ENCODE results near the gene PEPD. TPM values are rescaled to one million over a fixed set of nuclear protein-coding genes. Genes with fewer than 3 reads are reported as not detected.

The PEPD gene
- total RNA-seq, 1 experiment from 2014 or later: 18.3 TPM

DNA sequence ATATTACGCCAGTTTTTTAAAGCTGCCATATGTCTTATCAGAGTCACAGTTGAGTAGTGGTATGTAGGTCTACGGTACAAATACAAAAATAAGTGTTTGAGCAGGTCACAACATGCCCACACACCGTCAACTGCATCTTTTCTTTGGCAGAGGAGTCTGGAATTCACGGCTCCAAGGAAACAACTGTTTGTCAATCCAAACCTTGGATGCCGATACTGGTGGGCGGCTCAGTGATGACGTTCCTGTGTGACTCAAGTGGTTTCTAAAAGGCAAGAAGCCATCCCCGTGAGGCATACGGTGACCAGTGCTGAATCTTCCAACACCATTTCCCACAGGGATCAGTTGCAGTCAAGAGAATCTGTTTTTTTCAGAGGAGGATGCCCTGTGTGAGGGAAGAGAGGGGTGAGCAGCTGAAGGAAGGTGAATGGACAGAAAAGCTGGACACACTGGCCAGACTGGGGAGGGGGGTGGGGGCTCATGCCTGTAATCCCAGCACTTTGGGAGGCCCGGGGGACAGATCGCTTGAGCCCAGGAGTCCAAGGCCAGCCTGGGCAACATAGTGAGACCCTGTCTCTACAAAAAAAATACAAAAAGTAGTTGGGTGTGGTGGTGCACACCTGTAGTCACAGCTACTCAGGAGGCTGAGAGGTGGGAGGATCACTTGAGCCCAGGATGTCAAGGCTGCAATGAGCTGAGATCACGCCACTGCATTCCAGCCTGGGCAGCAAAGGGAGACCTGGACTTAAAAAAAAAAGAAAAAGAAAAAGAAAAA, 170.9 kb downstream of the PEPD start:
- BruUV-seq (replicated peaks): TSS peak; percentile 74
- peak overlapping the region; percentile 84 for H3K27ac Mint-ChIP-seq (ENCODE audit: low read depth, unreplicated experiment)
- peaks cover 6% of the 10 kb centered on the region for H3K36me3 Mint-ChIP-seq (ENCODE audit: insufficient read depth, unreplicated experiment)
- TF ChIP-seq, protein P1, sequence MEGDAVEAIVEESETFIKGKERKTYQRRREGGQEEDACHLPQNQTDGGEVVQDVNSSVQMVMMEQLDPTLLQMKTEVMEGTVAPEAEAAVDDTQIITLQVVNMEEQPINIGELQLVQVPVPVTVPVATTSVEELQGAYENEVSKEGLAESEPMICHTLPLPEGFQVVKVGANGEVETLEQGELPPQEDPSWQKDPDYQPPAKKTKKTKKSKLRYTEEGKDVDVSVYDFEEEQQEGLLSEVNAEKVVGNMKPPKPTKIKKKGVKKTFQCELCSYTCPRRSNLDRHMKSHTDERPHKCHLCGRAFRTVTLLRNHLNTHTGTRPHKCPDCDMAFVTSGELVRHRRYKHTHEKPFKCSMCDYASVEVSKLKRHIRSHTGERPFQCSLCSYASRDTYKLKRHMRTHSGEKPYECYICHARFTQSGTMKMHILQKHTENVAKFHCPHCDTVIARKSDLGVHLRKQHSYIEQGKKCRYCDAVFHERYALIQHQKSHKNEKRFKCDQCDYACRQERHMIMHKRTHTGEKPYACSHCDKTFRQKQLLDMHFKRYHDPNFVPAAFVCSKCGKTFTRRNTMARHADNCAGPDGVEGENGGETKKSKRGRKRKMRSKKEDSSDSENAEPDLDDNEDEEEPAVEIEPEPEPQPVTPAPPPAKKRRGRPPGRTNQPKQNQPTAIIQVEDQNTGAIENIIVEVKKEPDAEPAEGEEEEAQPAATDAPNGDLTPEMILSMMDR (IDR thresholded peaks at IDR 0.05; ENCODE audit: unreplicated experiment): no peak
- H3K27me3 Mint-ChIP-seq (ENCODE audit: insufficient read depth, unreplicated experiment): no peaks in the 10 kb centered on the region
- H3K4me1 Mint-ChIP-seq (ENCODE audit: insufficient read depth, unreplicated experiment): peaks cover 18% of the 10 kb centered on the region
- DNase-seq (ENCODE audit: unreplicated experiment): peak; percentile 99
- ChIA-PET CTCF (interaction anchor here (0.5 to 1.8 kb wide), 6 partner anchors 8 to 116 kb away, joined by 3 to 7 read pairs (median 4); no protein-coding TSS in a partner anchor), POLR2A (interaction anchor here (0.8 to 5.8 kb wide), 17 partner anchors 9 to 104 kb away, joined by 3 to 59 read pairs (median 5); partner anchors contain the start of genes CEBPA and CEBPG)
- H3K9me3 Mint-ChIP-seq (ENCODE audit: unreplicated experiment): peaks cover 6% of the 10 kb centered on the region
- peak overlapping the region; percentile 38 for H3K4me3 Mint-ChIP-seq (ENCODE audit: unreplicated experiment)
- intact Hi-C loops (cut with micrococcal nuclease): loop anchor here (1.0 to 2.0 kb wide), 2 partner anchors 11 to 18 kb away; no protein-coding TSS in a partner anchor

DNA sequence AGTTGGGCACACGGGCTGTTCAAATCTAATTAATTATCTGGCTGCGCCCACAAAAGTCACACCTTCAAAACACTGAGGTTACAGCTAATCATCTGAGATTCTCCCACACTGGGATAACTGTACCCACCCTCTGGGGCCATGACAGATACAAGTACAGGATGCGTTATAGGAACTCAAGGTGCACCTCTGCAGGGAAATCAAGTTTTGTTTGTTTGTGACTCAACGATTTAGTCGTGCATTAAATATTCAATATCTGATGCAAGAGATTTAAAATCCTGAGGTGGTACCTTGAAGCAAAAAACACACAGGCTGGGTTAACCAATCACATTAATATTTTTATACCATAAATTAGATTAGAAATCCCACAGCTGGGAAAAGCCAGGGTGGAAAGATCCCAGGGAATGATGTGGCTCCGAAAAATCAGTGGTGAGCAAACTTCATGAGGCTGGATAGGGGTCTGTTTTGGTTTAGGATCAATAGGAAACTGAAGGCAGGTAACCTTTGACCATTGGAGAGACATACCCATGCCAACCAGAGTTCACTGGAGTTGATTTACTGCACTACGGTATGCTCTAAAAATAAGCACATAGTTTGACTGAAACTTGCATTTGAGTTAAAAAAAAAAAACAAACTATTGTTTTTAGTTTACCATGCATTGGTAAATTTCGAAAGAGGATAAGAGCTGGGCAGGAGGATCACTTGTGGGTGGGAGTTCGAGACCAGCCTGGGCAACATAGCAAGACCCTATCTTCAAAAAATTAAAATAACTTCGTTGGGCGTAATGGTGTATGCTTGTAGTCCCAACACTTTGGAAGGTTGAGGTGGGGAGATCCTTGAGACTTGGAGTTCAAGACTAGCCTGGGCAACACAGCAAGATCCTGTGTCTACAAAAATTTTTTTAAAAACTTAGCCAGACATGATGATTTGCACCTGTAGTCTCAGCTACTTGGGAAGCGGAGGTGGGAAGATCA, 172.0 kb downstream of the PEPD start:
- Mint-ChIP-seq H3K4me3 (ENCODE audit: unreplicated experiment) (no peak overlapping the region), H3K9me3 (ENCODE audit: unreplicated experiment) (no peaks in the 10 kb centered on the region), H3K27ac (ENCODE audit: low read depth, unreplicated experiment) (peak overlapping the region; percentile 84), H3K4me1 (ENCODE audit: insufficient read depth, unreplicated experiment) (peaks cover 18% of the 10 kb centered on the region), H3K36me3 (ENCODE audit: insufficient read depth, unreplicated experiment) (peaks cover 6% of the 10 kb centered on the region), H3K27me3 (ENCODE audit: insufficient read depth, unreplicated experiment) (no peaks in the 10 kb centered on the region)
- no peak for DNase-seq (ENCODE audit: unreplicated experiment)
- intact Hi-C loops (cut with micrococcal nuclease): loop anchor here (1.0 to 2.0 kb wide), 2 partner anchors 10 to 19 kb away; no protein-coding TSS in a partner anchor
- ChIA-PET POLR2A (interaction anchor here (0.5 to 5.8 kb wide), 19 partner anchors 8 to 1054 kb away, joined by 3 to 59 read pairs (median 4); partner anchors contain the start of genes CEBPA, CEBPG and PDCD2L), CTCF (interaction anchor here (0.6 to 2.2 kb wide), 8 partner anchors 14 to 1061 kb away, joined by 3 to 9 read pairs (median 4); partner anchors contain the start of gene CEBPA)
- TF ChIP-seq, protein P1 (IDR thresholded peaks at IDR 0.05; ENCODE audit: unreplicated experiment): no peak
- no TSS peak for BruUV-seq (replicated peaks)

DNA sequence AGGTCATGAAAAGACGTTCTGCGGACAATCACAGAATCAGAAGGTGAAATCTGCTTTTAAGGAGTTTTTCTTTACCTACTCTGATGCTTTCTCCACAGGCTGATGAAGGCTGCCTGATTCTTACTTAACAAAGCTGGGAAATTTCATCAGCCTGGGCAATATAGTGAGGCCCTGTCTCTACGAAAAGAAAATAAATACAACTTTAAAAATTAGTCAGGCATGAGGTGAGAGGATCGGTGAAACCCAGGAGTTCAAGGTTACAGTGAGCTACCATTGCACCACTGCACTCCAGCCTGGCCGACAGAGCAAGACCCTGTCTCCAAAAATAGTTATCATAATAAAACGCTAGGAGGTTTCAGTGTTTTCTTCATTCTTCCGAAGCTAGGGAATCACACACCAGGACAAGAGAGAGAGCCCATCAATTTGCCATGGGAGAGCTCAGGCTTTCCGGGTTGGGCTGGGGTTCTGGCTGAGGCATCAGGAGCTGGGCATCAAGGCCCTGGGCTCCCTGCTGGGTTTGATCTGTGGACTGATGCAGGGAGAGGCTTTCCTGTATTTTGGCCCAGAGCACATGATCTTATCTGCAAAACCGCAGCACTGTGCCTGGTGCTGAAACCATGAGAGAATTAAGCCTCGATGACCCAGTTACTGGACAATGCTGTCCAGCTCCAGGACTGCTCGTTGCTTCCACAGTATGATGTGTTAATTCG, 173.1 kb downstream of the PEPD start:
- intact Hi-C loops (cut with micrococcal nuclease): no loop called here
- Mint-ChIP-seq H3K4me1 (ENCODE audit: insufficient read depth, unreplicated experiment) (peaks cover 24% of the 10 kb centered on the region), H3K36me3 (ENCODE audit: insufficient read depth, unreplicated experiment) (peaks cover 6% of the 10 kb centered on the region), H3K27me3 (ENCODE audit: insufficient read depth, unreplicated experiment) (no peaks in the 10 kb centered on the region), H3K4me3 (ENCODE audit: unreplicated experiment) (no peak overlapping the region), H3K27ac (ENCODE audit: low read depth, unreplicated experiment) (no peak overlapping the region), H3K9me3 (ENCODE audit: unreplicated experiment) (no peaks in the 10 kb centered on the region)
- CTCF ChIA-PET: interaction anchor here (0.6 to 2.2 kb wide), 9 partner anchors 13 to 797 kb away, joined by 3 to 9 read pairs (median 4); partner anchors contain the start of gene CEBPA
- TF ChIP-seq, protein P1 (IDR thresholded peaks at IDR 0.05; ENCODE audit: unreplicated experiment): no peak
- DNase-seq (ENCODE audit: unreplicated experiment): no peak
- BruUV-seq (replicated peaks): no TSS peak
- POLR2A ChIA-PET: interaction anchor here (0.5 to 5.8 kb wide), 8 partner anchors 9 to 46 kb away, joined by 3 to 59 read pairs (median 8); partner anchors contain the start of genes CEBPA and CEBPG

All from MCF 10A (cell line).